GM19099 (cell line): ENCODE results near the gene CEACAM6.

Experiments used
- POLR2A ChIP-seq: IDR thresholded peaks from 3 replicates; pipeline ENCODE4 v1.6.1; 2011; ENCODE audit warnings: low read depth; ENCODE audit not compliant: insufficient read length; ENCODE audit errors: extremely low read depth

CEACAM6 gene

GRCh38 chr19:41755328-41755913 lies at the start of gene CEACAM6:
Gene CEACAM6 (plus strand): TSS chr19:41755530. CDS start chr19:41755639, 109 bp downstream.
- TF ChIP-seq POLR2A = no peak

DNA sequence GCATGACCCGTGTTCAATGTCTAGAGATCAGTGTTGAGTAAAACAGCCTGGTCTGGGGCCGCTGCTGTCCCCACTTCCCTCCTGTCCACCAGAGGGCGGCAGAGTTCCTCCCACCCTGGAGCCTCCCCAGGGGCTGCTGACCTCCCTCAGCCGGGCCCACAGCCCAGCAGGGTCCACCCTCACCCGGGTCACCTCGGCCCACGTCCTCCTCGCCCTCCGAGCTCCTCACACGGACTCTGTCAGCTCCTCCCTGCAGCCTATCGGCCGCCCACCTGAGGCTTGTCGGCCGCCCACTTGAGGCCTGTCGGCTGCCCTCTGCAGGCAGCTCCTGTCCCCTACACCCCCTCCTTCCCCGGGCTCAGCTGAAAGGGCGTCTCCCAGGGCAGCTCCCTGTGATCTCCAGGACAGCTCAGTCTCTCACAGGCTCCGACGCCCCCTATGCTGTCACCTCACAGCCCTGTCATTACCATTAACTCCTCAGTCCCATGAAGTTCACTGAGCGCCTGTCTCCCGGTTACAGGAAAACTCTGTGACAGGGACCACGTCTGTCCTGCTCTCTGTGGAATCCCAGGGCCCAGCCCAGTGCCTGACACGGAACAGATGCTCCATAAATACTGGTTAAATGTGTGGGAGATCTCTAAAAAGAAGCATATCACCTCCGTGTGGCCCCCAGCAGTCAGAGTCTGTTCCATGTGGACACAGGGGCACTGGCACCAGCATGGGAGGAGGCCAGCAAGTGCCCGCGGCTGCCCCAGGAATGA lies 48.4 kb upstream of the CEACAM6 start:
- TF ChIP-seq POLR2A = no peak

- no peak for TF ChIP-seq POLR2A
These were observed 47.9 kb upstream of the CEACAM6 start for GRCh38 chr19:41707502-41707812.

DNA sequence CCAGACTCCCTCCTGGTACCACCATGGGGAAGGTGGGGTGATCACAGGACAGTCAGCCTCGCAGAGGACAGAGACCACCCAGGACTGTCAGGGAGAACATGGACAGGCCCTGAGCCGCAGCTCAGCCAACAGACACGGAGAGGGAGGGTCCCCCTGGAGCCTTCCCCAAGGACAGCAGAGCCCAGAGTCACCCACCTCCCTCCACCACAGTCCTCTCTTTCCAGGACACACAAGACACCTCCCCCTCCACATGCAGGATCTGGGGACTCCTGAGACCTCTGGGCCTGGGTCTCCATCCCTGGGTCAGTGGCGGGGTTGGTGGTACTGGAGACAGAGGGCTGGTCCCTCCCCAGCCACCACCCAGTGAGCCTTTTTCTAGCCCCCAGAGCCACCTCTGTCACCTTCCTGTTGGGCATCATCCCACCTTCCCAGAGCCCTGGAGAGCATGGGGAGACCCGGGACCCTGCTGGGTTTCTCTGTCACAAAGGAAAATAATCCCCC lies 47.4 kb upstream of the CEACAM6 start:
- no peak for TF ChIP-seq POLR2A

GRCh38 chr19:41708481-41708880 lies 46.8 kb upstream of the CEACAM6 start, which contains the start of gene CEACAM5:
Gene CEACAM5 (plus strand): TSS chr19:41708626. CDS start chr19:41708732, 106 bp downstream.
- TF ChIP-seq POLR2A = no peak

GRCh38 chr19:41709951-41710645 lies 45.2 kb upstream of the CEACAM6 start:
- no peak for TF ChIP-seq POLR2A

GRCh38 chr19:41711376-41712261 lies 43.7 kb upstream of the CEACAM6 start:
- no peak for TF ChIP-seq POLR2A

GRCh38 chr19:41714598-41714997 lies 40.7 kb upstream of the CEACAM6 start:
- TF ChIP-seq POLR2A = no peak

- no peak for TF ChIP-seq POLR2A
These were observed 36.6 kb upstream of the CEACAM6 start for GRCh38 chr19:41718761-41719160.

DNA sequence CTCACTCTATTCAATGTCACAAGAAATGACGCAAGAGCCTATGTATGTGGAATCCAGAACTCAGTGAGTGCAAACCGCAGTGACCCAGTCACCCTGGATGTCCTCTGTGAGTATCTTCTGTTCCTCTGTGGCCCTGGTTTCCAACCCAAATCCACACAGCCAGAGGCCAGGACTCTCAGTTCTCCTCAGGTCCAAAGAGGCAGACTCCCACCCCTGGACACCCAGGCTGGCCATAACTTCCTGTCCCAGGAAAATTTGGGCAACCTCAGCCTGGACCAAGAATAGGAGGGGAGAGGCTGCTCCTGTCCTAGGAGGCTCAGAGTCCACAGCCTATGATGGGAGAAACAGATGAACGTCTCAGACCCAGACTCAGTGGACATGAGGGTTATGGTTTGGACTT lies 35.2 kb upstream of the CEACAM6 start:
- TF ChIP-seq POLR2A = no peak

- TF ChIP-seq POLR2A = no peak
These were observed 28.8 kb upstream of the CEACAM6 start for GRCh38 chr19:41726493-41726892.

DNA sequence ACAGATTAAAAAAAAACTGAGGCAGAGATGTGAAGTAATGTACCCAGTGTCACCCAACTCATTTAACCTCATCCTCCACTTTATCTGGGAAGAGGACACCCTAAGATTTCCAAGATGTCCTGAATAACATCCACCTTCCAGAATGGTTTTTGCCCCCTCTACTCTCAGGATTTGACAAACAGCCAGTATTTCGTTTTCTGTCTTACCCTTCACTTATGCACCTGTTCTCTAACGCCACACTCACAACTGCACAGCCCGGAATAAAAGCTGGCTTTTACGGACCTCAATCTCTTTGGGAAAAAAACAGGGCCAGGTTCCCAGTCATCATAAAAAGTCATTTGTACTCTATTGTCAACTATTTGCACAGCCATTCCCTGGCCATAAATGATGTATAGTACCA lies 21.2 kb upstream of the CEACAM6 start:
- TF ChIP-seq POLR2A = no peak

DNA sequence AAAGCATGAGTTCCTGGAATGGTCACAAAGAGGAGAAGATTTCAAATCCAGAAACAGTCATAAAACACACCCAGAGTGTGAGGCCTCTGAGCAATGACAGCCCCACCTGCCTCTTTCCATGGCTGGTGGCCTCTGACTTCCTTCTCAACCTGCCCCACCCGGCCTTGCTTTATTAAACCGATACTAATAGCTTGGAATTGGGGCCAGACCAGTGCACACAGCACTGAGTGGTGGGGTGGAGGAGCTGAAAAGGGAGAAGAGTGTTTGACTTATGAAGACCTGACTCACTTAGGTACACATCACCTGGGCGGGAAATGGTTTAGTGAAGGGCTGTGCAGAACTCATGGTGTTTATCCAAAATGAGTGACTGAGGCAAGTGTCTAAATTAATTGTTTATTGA lies 20.7 kb upstream of the CEACAM6 start:
- TF ChIP-seq POLR2A = no peak

DNA sequence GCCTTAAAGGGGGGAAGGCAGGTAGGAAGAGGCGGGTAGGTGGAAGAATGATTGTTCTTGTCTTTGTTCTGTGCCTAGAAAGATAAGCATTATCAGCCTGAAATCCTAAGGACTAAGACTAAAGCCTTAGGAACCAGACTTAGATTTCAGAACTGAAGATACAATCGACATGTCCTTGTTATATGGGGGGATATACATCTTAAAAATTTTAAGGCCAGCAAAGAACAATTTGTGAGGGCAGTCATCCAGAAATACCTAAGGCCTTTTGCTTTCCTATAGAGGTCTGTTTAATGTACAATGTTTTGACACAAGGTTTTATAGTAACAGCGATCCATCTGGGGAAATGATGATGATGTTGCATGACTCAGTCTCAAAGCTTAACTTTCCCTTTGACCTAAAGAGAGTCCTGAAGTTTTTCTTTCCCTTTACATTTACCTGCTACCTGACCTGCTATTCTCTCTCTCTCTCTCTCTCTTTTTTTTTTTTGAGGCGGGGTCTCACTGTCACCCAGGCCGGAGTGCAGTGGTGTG lies 20.2 kb upstream of the CEACAM6 start:
- no peak for TF ChIP-seq POLR2A

GRCh38 chr19:41739361-41739760 lies 16.0 kb upstream of the CEACAM6 start:
- no peak for TF ChIP-seq POLR2A
